Astrocyte of the hippocampus (primary cell): ENCODE results near the gene CRIP2.
A peak's percentile ranks its signal among the peaks of the same experiment; 100 is the strongest.

ENCODE experiments used
- DNase-seq: peaks from one replicate; pipeline ENCODE4 v3.0.0; 2011; ENCODE audit warnings: low read depth, low spot score

Gene CRIP2

GRCh38 chr14:105476831-105477659 is 2.4 kb downstream of the CRIP2 start:
- DNase-seq, result no peak

DNA sequence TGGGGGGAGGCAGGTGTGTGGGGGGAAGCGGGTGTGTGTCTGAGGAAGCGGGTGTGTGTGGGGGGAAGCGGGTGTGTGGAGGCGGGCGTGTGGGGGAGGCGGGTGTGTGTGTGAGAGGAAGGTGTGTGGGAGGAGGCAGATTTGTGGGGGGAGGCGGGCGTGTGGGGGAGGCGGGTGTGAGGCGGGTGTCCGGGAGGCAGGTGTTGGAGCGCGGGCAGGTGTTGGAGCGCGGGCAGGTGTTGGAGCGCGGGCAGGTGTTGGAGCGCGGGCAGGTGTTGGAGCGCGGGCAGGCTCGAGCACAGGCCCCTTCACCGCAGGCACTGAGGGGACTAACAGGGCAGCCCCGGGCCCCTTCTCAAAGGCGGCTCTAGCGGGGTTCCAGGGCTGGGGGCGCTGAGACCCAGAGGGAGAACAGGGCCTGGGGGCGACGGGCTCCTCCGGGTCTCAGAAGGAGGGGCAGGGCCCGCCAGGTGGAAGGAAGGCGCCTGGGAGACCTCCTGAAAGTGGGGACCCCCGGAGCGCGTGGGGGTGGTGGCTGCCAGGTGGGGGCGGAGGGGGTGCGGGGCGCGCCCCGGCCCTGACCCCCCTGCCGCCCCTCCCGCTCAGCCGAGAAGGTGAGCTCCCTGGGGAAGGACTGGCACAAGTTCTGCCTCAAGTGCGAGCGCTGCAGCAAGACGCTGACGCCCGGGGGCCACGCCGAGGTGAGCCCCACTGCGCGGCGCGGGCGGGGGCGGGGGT is 3.2 kb downstream of the CRIP2 start:
- no peak for DNase-seq

DNA sequence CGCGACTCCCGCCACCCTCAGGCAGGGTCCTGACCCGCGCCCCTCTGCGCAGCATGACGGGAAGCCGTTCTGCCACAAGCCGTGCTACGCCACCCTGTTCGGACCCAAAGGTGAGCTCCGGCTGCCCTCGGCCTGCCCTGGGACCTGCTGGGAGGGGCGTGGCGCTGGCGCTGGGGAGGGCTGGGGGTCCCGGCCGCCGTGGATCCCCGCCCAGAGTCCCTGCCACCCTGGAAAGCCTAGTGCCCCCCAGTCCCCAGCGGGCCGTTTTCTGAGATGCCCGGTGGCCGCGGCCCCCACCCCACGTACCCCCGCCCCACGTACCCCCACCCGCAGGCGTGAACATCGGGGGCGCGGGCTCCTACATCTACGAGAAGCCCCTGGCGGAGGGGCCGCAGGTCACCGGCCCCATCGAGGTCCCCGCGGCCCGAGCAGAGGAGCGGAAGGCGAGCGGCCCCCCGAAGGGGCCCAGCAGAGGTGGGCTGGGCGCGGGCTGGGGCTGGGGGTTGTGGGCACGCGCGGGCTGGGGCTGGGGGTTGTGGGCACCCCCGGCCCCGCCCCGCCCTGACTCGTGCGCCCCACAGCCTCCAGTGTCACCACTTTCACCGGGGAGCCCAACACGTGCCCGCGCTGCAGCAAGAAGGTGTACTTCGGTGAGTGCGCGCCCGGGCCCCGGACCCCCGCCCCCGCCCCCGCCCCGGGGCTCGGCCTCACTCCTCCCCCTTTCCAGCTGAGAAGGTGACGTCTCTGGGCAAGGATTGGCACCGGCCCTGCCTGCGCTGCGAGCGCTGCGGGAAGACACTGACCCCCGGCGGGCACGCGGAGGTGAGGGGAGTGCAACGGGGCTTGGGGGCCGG is 4.0 kb downstream of the CRIP2 start:
- no peak for DNase-seq

DNA sequence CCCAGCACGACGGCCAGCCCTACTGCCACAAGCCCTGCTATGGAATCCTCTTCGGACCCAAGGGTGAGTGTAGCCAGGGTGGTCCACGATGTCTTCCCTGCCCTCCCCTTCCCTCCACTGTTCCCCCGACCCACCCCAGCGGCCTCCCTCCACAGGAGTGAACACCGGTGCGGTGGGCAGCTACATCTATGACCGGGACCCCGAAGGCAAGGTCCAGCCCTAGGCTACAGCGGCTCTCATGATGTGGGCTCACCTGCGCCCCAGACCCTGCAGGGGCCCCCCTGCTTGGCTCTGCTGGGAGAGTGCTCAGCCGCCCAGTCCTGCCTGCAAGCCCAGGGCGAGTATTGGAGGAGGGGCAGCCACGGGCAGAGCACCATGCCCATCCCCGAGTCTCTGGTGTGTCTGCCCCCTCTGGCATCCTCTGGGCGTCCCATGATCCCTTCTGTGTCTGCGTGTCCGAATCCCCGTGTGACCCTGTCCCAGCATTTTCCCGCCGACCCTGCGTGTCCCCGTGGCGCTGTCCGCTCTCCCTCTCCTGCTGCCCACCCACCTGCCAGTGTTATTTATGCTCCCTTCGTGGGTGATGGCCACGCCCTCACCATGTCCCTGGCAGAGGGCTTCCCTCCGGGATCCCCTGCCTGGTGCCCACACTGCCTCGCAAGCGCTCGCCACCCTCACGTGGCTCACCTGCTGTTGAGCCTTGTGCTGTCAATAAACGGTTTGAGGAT is 5.0 kb downstream of the CRIP2 start:
- no peak for DNase-seq

- DNase-seq, result no peak
Observed at GRCh38 chr14:105480199-105480746, 5.7 kb downstream of the CRIP2 start.

- DNase-seq, result peak; percentile 97
Observed at GRCh38 chr14:105480807-105481801, 6.5 kb downstream of the CRIP2 start.

DNA sequence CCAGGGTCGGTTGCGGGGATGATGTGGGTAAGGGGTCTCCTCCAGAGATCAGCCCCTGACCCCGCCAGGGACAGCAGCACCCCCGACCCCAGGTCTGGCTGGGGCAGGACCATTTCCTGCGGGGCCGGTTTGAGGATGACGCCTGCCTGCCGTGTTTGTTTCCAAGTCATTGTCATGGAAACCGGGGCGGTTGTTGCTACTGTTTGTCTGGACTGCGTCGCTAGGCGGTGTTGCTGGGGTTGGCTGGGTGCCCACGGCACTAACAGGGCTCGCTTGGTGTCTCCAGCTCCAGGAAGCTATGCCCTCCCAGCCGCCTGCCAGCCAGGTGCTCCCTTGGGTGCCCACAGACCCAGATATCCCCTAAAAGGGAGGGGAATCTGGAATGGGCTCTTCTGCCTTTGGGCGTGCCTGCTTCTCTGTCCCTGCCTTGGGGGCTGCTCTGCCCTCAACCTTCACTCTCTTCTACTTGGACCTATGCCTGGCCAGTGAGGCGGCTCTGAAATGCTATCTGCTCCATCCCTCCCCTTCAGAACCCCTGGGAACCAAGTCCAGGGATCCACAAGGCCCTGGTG is 7.4 kb downstream of the CRIP2 start:
- DNase-seq, result peak; percentile 99

- no peak for DNase-seq
Observed at GRCh38 chr14:105482486-105483110, 8.0 kb downstream of the CRIP2 start.

DNA sequence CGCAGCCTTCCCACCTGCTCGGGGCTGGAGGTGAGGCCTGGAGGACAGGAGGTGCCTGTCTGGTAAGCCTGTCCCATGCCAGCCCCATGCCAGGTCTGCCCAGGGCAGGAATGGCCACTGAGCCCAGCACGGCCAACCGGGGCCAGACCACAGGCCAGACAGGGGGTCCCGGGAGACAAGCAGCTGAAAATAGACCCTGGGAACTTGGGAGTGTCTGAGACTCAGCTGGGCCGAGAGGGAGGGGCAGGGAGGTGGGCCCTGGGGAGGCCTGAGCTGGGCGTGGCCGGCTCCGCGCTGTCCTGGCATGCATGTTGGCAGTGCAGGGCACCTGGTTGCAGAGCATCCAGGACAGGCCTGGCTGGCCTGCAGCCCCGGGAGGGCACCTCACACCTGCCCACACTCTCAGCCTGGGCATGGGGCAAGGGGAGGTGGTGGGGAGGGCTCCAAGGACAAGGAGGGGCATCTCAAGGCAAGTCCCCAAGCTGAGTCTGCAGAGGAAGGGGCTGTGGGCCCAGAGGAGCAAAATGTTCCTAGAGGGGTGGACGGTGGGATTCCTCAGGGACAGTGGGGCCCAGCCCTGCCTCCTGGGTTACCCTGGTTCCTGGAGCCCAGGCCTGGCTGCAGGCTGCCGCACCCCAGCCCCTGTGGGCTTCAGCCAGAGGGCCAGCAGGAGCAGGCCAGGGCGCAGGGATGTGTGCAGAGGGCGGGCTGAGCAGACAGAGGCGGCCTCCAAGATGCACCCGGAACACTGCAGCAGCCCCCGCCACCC is 8.9 kb downstream of the CRIP2 start:
- DNase-seq, result no peak

- no peak for DNase-seq
Observed at GRCh38 chr14:105484069-105484996, 9.7 kb downstream of the CRIP2 start.

- DNase-seq, result no peak
Observed at GRCh38 chr14:105484997-105485393, 10.4 kb downstream of the CRIP2 start.

- peak; percentile 65 for DNase-seq
Observed at GRCh38 chr14:105485739-105486162, 11.1 kb downstream of the CRIP2 start.

GRCh38 chr14:105486163-105486973 is 11.7 kb downstream of the CRIP2 start, which contains the start of gene CRIP1:
CRIP1 (plus strand) TSS chr14:105486886; CDS start chr14:105487260, 374 bp downstream.
- no peak for DNase-seq

DNA sequence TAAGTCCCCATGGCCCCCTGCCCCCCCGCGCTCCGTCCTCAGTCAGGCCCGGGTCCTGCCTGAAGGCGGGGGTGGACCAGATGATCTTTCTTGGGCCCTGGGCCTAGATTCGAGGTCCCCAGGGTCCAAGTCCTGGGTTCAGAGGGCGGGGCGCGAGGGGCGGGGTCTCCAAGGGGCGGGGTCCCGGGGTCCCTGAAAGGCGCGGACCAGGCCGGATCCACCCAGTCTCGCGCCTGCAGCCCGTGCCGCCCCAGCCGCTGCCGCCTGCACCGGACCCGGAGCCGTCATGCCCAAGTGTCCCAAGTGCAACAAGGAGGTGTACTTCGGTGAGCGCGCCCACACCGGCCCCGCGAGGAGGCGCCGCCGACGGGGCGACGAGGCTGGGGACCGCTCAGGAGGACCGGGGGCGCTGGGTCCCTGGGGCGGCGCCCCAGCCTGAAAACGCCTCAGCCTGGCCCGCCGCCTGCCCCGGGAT is 12.4 kb downstream of the CRIP2 start:
- DNase-seq, result no peak

GRCh38 chr14:105487449-105487985 is 12.9 kb downstream of the CRIP2 start:
- no peak for DNase-seq
